Nephron progenitor cell (in vitro differentiated cells): ENCODE results near the gene CALD1.

Source experiments
- DNase-seq: peaks from one replicate; pipeline ENCODE4 v3.0.0; 2021
- H3K27ac Mint-ChIP-seq: 2 replicates; pipeline ENCODE4 v1.8.0; 2021; ENCODE audit warnings: mild to moderate bottlenecking, moderate library complexity, mixed read lengths
- H3K27me3 Mint-ChIP-seq: 2 replicates; pipeline ENCODE4 v1.8.0; 2021; ENCODE audit warnings: mild to moderate bottlenecking, low read depth, mixed read lengths; ENCODE audit not compliant: poor library complexity
- H3K36me3 Mint-ChIP-seq: 2 replicates; pipeline ENCODE4 v1.8.0; 2021; ENCODE audit warnings: low read depth, mixed read lengths
- H3K4me1 Mint-ChIP-seq: 2 replicates; pipeline ENCODE4 v1.8.0; 2021; ENCODE audit warnings: mixed read lengths
- H3K4me3 Mint-ChIP-seq: 2 replicates; pipeline ENCODE4 v1.8.0; 2021; ENCODE audit warnings: mild to moderate bottlenecking, moderate library complexity, mixed read lengths
- H3K9me3 Mint-ChIP-seq: 2 replicates; pipeline ENCODE4 v1.8.0; 2021; ENCODE audit warnings: mild to moderate bottlenecking, moderate library complexity, mixed read lengths
- CTCF ChIP-seq: fragments of 200-600 bp; sonication (generic); IDR thresholded peaks from 2 replicates; pipeline ENCODE4 v1.5.0; 2021; ENCODE audit warnings: antibody characterized with exemption

Gene CALD1

GRCh38 chr7:135012229-135012628 is 232.8 kb downstream of the CALD1 start:
- TF ChIP-seq CTCF: no peak
- Mint-ChIP-seq H3K36me3 (no peaks in the 10 kb centered on the region), H3K27ac (no peak overlapping the region), H3K9me3 (peaks cover 9% of the 10 kb centered on the region), H3K4me1 (no peaks in the 10 kb centered on the region), H3K4me3 (no peak overlapping the region), H3K27me3 (no peaks in the 10 kb centered on the region)
- DNase-seq: no peak
